HCT116 (cell line): ENCODE measurements around the gene ZAR1L.

ENCODE experiments used
- EGR1 ChIP-seq: IDR thresholded peaks from 2 replicates; pipeline ENCODE4 v1.6.1; 2012; ENCODE audit warnings: low read depth
- ELF1 ChIP-seq: IDR thresholded peaks from 2 replicates; pipeline ENCODE4 v1.6.1; 2012; ENCODE audit warnings: low read depth, borderline replicate concordance
- JUND ChIP-seq: IDR thresholded peaks from 2 replicates; pipeline ENCODE4 v1.6.1; 2012
- POLR2A ChIP-seq: IDR thresholded peaks from 2 replicates; pipeline ENCODE4 v1.7.0; 2011; ENCODE audit warnings: borderline replicate concordance; ENCODE audit not compliant: insufficient read depth, insufficient read length; ENCODE audit errors: extremely low read depth
- POLR2AphosphoS5 ChIP-seq: IDR thresholded peaks from 2 replicates; pipeline ENCODE4 v1.6.1; 2011; ENCODE audit warnings: mild to moderate bottlenecking, low read depth, low read length, moderate library complexity
- TF ChIP-seq, protein P1 (sequence below), 3 experiments: fragments of 200-600 bp in 1 of 3; sonication (generic) in 1 of 3; IDR thresholded peaks in 2 of 3; conservative IDR thresholded peaks in 1 of 3; 2 replicates each; pipeline ENCODE4 v1.5.1; 2012 to 2017; ENCODE audit warnings: low read depth in 2 of 3, low read length in 2 of 3, antibody characterized with exemption in 1 of 3, borderline replicate concordance in 1 of 3, control low read depth in 1 of 3, mild to moderate bottlenecking in 1 of 3, mixed read lengths in 1 of 3, mixed run types in 1 of 3, moderate library complexity in 1 of 3; ENCODE audit not compliant: insufficient read depth in 1 of 3

GRCh38 chr13:32284927-32285632, 30.1 kb downstream of the ZAR1L start:
- TF ChIP-seq ELF1 (no peak), JUND (no peak), EGR1 (peak; percentile 44; the same call in 1 of the 2 replicates), POLR2A (no peak), POLR2AphosphoS5 (no peak)
- TF ChIP-seq, protein P1, sequence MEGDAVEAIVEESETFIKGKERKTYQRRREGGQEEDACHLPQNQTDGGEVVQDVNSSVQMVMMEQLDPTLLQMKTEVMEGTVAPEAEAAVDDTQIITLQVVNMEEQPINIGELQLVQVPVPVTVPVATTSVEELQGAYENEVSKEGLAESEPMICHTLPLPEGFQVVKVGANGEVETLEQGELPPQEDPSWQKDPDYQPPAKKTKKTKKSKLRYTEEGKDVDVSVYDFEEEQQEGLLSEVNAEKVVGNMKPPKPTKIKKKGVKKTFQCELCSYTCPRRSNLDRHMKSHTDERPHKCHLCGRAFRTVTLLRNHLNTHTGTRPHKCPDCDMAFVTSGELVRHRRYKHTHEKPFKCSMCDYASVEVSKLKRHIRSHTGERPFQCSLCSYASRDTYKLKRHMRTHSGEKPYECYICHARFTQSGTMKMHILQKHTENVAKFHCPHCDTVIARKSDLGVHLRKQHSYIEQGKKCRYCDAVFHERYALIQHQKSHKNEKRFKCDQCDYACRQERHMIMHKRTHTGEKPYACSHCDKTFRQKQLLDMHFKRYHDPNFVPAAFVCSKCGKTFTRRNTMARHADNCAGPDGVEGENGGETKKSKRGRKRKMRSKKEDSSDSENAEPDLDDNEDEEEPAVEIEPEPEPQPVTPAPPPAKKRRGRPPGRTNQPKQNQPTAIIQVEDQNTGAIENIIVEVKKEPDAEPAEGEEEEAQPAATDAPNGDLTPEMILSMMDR (IDR thresholded peaks at IDR 0.05 in 2 of 3, conservative IDR thresholded peaks at IDR 0.05 in 1 of 3; ENCODE audit: borderline replicate concordance in 1 of 3, insufficient read depth in 1 of 3, low read depth in 2 of 3, low read length in 2 of 3): no peak
